GM12872 (cell line): ENCODE results near the gene SP140.

ENCODE experiments used
- CTCF ChIP-seq: IDR thresholded peaks from 3 replicates; pipeline ENCODE4 v1.5.1; 2011; ENCODE audit warnings: low read depth, mild to moderate bottlenecking, low read length, moderate library complexity; ENCODE audit not compliant: insufficient read depth

Gene SP140

DNA sequence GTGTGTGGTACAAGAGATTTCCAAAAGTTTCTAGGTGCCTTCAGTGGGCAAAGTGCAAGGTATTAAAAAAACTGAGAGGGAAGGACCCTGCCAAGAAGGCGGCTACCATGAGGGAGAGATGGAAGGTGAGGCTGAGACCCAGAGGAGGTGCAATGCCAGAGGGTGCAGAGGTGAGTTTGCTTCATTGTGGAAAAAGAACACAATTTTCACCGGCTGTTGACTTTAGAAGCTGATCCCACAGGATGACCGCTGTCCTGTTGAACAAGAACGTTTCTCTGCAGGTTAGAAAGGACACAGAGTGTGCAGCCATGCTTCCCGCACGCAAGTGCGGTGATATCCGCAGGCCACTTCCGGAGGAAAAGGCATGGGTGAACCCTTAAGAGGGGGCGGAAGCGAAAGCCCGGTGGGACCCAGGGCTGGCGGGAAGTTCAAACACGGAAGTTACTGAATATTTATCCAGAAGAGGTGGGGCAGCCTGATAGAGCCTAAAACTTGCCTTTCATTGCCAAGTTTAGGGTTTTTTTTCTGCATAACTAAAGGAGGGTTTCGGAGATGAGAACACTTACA is 22.3 kb upstream of the SP140 start:
- no peak for TF ChIP-seq CTCF

- no peak for TF ChIP-seq CTCF
Observed at GRCh38 chr2:230205034-230205433, 20.5 kb upstream of the SP140 start.

- TF ChIP-seq CTCF = no peak
Observed at GRCh38 chr2:230205721-230206120, 19.8 kb upstream of the SP140 start.

DNA sequence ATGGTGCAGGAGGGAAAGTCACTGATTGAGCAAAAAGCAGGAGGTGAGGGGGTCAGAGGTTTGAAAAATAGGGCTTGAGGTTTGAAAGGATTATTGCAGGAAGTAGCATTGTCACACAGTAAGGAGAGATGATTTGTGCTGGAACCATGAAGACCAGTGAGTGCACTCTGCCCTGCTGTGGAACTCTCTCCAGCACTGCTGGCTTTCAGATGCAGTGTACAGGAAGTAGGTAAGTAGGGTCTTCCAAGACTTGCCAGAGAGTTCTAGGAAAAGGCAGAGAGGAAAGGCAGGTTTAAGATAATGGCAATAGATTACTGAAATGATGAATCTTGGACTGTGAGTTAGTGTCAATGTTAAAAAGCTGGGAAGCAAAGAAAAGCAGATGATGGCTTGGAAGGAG is 17.0 kb upstream of the SP140 start:
- no peak for TF ChIP-seq CTCF

DNA sequence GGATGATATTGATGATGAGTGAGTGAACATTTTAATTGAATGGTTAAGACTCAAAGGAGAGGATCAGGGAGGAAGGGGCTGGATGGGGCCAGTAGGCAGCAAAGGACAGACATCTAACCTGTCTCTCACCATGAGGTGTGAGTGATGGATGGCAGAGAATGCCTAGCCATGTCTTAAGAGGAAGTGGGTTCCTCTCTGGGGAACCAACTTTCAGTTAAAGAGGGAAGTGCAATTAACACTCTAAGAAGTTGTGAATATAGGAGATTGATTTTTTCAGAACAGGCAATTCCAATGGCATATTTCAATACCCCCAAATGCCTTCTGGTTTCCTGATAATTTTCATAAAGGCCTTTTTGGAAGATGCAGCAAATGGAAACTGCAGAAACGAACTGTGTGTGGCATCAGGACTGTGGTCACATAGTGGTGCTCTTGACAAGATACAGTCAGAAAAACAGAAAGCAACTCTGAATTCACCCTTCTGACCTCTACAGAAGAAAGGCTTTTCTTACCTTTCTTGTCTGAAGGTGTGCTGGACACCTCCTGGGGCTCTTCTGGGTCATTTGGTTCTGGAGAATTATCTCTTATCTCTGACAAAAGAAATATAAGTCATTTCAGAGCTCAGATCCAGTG is 16.0 kb upstream of the SP140 start:
- no peak for TF ChIP-seq CTCF

DNA sequence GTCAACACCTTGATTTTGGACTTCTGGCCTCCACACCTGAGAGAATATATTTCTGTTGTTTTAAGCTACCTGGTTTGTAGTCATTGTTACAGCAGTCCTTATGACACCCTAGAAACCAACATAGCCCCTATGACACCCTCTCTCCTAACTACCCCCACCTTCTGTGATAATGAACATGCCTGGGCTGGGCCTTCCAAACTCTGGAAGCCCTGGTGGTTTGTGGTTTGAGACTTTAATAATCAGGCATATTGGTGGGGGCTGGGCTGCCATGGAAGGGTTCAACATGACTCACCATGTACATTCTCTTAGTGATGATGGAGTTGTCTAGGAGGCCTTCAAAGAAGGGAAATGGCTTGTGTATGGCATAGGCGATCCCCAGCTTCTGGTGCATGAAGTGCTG is 9.0 kb upstream of the SP140 start:
- TF ChIP-seq CTCF = no peak

- no peak for TF ChIP-seq CTCF
Observed at GRCh38 chr2:230217424-230217823, 8.1 kb upstream of the SP140 start.
